Panc1 (cell line): Measurements from ENCODE around the gene CHST14.

Experiments used
- POLR2AphosphoS5 ChIP-seq: IDR thresholded peaks from 2 replicates; pipeline ENCODE4 v1.6.1; 2012; ENCODE audit warnings: mild to moderate bottlenecking, low read depth, low read length, moderate library complexity
- SIN3A ChIP-seq: IDR thresholded peaks from 2 replicates; pipeline ENCODE4 v1.6.1; 2012; ENCODE audit warnings: low read depth, mild to moderate bottlenecking, low read length, moderate library complexity, borderline replicate concordance; ENCODE audit not compliant: insufficient read depth
- TF ChIP-seq, protein P1 (sequence below): fragments of 450-650 bp; IDR thresholded peaks from 2 replicates; pipeline ENCODE4 v1.5.1; 2017; ENCODE audit warnings: mild to moderate bottlenecking
- TF ChIP-seq, protein P2 (sequence below), 2 experiments: IDR thresholded peaks; 2 replicates each; pipeline ENCODE4 v1.6.1; 2011 to 2012; ENCODE audit warnings: low read depth in 2 of 2, control low read depth in 1 of 2, low read length in 1 of 2, mild to moderate bottlenecking in 1 of 2, moderate library complexity in 1 of 2; ENCODE audit not compliant: insufficient read depth in 1 of 2

GRCh38 chr15:40469776-40470390 lies 901 bp upstream of the CHST14 start:
- TF ChIP-seq, protein P1, sequence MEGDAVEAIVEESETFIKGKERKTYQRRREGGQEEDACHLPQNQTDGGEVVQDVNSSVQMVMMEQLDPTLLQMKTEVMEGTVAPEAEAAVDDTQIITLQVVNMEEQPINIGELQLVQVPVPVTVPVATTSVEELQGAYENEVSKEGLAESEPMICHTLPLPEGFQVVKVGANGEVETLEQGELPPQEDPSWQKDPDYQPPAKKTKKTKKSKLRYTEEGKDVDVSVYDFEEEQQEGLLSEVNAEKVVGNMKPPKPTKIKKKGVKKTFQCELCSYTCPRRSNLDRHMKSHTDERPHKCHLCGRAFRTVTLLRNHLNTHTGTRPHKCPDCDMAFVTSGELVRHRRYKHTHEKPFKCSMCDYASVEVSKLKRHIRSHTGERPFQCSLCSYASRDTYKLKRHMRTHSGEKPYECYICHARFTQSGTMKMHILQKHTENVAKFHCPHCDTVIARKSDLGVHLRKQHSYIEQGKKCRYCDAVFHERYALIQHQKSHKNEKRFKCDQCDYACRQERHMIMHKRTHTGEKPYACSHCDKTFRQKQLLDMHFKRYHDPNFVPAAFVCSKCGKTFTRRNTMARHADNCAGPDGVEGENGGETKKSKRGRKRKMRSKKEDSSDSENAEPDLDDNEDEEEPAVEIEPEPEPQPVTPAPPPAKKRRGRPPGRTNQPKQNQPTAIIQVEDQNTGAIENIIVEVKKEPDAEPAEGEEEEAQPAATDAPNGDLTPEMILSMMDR: no peak
- TF ChIP-seq, protein P2, sequence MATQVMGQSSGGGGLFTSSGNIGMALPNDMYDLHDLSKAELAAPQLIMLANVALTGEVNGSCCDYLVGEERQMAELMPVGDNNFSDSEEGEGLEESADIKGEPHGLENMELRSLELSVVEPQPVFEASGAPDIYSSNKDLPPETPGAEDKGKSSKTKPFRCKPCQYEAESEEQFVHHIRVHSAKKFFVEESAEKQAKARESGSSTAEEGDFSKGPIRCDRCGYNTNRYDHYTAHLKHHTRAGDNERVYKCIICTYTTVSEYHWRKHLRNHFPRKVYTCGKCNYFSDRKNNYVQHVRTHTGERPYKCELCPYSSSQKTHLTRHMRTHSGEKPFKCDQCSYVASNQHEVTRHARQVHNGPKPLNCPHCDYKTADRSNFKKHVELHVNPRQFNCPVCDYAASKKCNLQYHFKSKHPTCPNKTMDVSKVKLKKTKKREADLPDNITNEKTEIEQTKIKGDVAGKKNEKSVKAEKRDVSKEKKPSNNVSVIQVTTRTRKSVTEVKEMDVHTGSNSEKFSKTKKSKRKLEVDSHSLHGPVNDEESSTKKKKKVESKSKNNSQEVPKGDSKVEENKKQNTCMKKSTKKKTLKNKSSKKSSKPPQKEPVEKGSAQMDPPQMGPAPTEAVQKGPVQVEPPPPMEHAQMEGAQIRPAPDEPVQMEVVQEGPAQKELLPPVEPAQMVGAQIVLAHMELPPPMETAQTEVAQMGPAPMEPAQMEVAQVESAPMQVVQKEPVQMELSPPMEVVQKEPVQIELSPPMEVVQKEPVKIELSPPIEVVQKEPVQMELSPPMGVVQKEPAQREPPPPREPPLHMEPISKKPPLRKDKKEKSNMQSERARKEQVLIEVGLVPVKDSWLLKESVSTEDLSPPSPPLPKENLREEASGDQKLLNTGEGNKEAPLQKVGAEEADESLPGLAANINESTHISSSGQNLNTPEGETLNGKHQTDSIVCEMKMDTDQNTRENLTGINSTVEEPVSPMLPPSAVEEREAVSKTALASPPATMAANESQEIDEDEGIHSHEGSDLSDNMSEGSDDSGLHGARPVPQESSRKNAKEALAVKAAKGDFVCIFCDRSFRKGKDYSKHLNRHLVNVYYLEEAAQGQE (IDR thresholded peaks at IDR 0.05; ENCODE audit: insufficient read depth in 1 of 2, low read depth in 2 of 2, low read length in 1 of 2): no peak
- no peak for TF ChIP-seq SIN3A
- no peak for TF ChIP-seq POLR2AphosphoS5
